HCT116 (cell line): Measurements from ENCODE around the gene CTLA4. TPM values are rescaled to one million over a fixed set of nuclear protein-coding genes. Genes with fewer than 3 reads are reported as not detected.

Source experiments
- ATAC-seq: fragments of 200-7000 bp; cut with Tn5 transposase; 2 replicates; pipeline ENCODE4 v1.9.1; 2020; ENCODE audit warnings: mild to moderate bottlenecking, moderate library complexity
- BruUV-seq: library from RNA; stranded (reverse); fragments of 400-500 nt; replicated peaks from 2 replicates; lab custom pipeline; 2021; lab: Mats Ljungman, UMichigan
- CTCF ChIA-PET: fragments of 300-600 bp; sonication (Branson Sonifier 250); formaldehyde crosslinking; loops from one replicate; lab custom pipeline; 2021; ENCODE audit warnings: antibody characterized with exemption; lab: Charles Lee
- POLR2A ChIA-PET: fragments of 300-600, 350-600 bp; sonication (Branson Sonifier 250); formaldehyde crosslinking; loops from one replicate; lab custom pipeline; 2021; ENCODE audit warnings: antibody characterized with exemption; lab: Charles Lee
- RAD21 ChIA-PET, 2 experiments: fragments of 300-600 bp; sonication (Branson Sonifier 250); formaldehyde crosslinking; loops; one replicate each; lab custom pipeline; 2023; ENCODE audit warnings: low total read pairs in 2 of 2; ENCODE audit not compliant: uncharacterized antibody in 2 of 2, unreplicated experiment in 2 of 2, low non-redundant PET in 1 of 2; lab: Charles Lee
- DNase-seq: peaks from one replicate; pipeline ENCODE4 v3.0.0-alpha.2; 2010; ENCODE audit warnings: low read depth, low spot score
- H2AFZ ChIP-seq: fragments of 200-600 bp; shearing (Covaris generic), sonication (generic); 2 replicates; pipeline ENCODE4 v1.6.1; 2017; ENCODE audit warnings: low read depth, mixed run types, mixed read lengths, antibody characterized with exemption, low read length; ENCODE audit not compliant: poor library complexity, severe bottlenecking
- H3K27ac ChIP-seq: 2 replicates; pipeline ENCODE4 v1.5.1; 2012; ENCODE audit warnings: low read depth, low read length
- H3K27me3 ChIP-seq: fragments of 200-600 bp; sonication (generic); 2 replicates; pipeline ENCODE4 v1.6.1; 2016; ENCODE audit warnings: mixed run types, low read length, mixed read lengths; ENCODE audit not compliant: insufficient read depth
- H3K36me3 ChIP-seq, 2 experiments: fragments of 200-500 bp in 1 of 2; fragments of 200-600 bp in 1 of 2; sonication (Bioruptor generic) in 1 of 2; sonication (generic) in 1 of 2; 2 replicates each; pipeline versions ENCODE4 v1.5.1 to v1.6.1; 2014 to 2016; ENCODE audit warnings: low read length in 2 of 2, inconsistent platforms in 1 of 2, mixed read lengths in 1 of 2, mixed run types in 1 of 2; ENCODE audit not compliant: insufficient read depth in 2 of 2, control insufficient read depth in 1 of 2
- H3K4me1 ChIP-seq, 2 experiments: fragments of 200-600 bp in 1 of 2; sonication (generic) in 1 of 2; 2 replicates each; pipeline versions ENCODE4 v1.5.1 to v1.6.1; 2012 to 2017; ENCODE audit warnings: low read length in 2 of 2, inconsistent platforms in 1 of 2, mild to moderate bottlenecking in 1 of 2, mixed read lengths in 1 of 2, mixed run types in 1 of 2, moderate library complexity in 1 of 2; ENCODE audit not compliant: insufficient read depth in 2 of 2, control insufficient read depth in 1 of 2
- H3K4me2 ChIP-seq: fragments of 200-600 bp; sonication (generic); 2 replicates; pipeline ENCODE4 v1.6.1; 2017; ENCODE audit warnings: mixed run types, low read length, mixed read lengths
- H3K4me3 ChIP-seq, 2 experiments: fragments of 200-600 bp in 1 of 2; sonication (generic) in 1 of 2; replicated peaks in 1 of 2; 2 replicates each; pipeline ENCODE4 v1.5.1; 2011 to 2016; ENCODE audit warnings: low read length in 2 of 2, control low read depth in 1 of 2, low read depth in 1 of 2, mild to moderate bottlenecking in 1 of 2, mixed read lengths in 1 of 2, mixed run types in 1 of 2
- H3K79me2 ChIP-seq: fragments of 200-600 bp; sonication (generic); 2 replicates; pipeline ENCODE4 v1.6.1; 2017; ENCODE audit warnings: mild to moderate bottlenecking, mixed run types, low read length, moderate library complexity, mixed read lengths; ENCODE audit not compliant: insufficient read depth
- H3K9ac ChIP-seq: fragments of 200-600 bp; sonication (generic); 2 replicates; pipeline ENCODE4 v1.6.1; 2016; ENCODE audit warnings: low read length, mixed read lengths
- H3K9me2 ChIP-seq: fragments of 200-600 bp; sonication (generic), shearing (Covaris generic); 2 replicates; pipeline ENCODE4 v1.6.1; 2017; ENCODE audit warnings: mixed run types, mild to moderate bottlenecking, moderate library complexity; ENCODE audit not compliant: insufficient read depth
- H3K9me3 ChIP-seq, 2 experiments: fragments of 200-500 bp in 1 of 2; fragments of 200-600 bp in 1 of 2; sonication (Bioruptor generic) in 1 of 2; sonication (generic) in 1 of 2; 2 replicates each; pipeline ENCODE4 v1.6.1; 2014 to 2017; ENCODE audit warnings: low read length in 2 of 2, mixed read lengths in 2 of 2, inconsistent platforms in 1 of 2, low read depth in 1 of 2, mild to moderate bottlenecking in 1 of 2, mixed run types in 1 of 2, moderate library complexity in 1 of 2; ENCODE audit not compliant: control insufficient read depth in 1 of 2, insufficient read depth in 1 of 2
- H4K20me1 ChIP-seq: fragments of 200-600 bp; sonication (generic), shearing (Covaris generic); 2 replicates; pipeline ENCODE4 v1.6.1; 2017; ENCODE audit warnings: mixed run types, mild to moderate bottlenecking, moderate library complexity; ENCODE audit not compliant: insufficient read depth
- CBX3 ChIP-seq: IDR thresholded peaks from 2 replicates; pipeline ENCODE4 v1.6.1; 2012; ENCODE audit warnings: low read depth
- RAD21 ChIP-seq: IDR thresholded peaks from 2 replicates; pipeline ENCODE4 v1.6.1; 2012; ENCODE audit warnings: low read depth, mild to moderate bottlenecking
- SIN3A ChIP-seq: IDR thresholded peaks from 2 replicates; pipeline ENCODE4 v1.6.1; 2012; ENCODE audit warnings: low read depth
- intact Hi-C: fragments of 100-400 bp; cut with micrococcal nuclease; formaldehyde crosslinking; loops from 2 replicates; pipeline ENCODE4 v1.10.0; 2022
- total RNA-seq: library from RNA; stranded (reverse); gene quantifications from one replicate; pipeline ENCODE4 v1.2.1, GENCODE V29; 2021; ENCODE audit not compliant: unreplicated experiment
- TF ChIP-seq, protein P1 (sequence below): IDR thresholded peaks from 2 replicates; pipeline ENCODE4 v1.6.1; 2012
- TF ChIP-seq, protein P2 (sequence below): IDR thresholded peaks from 2 replicates; pipeline ENCODE4 v1.6.1; 2012

CTLA4 gene
- total RNA-seq, 1 experiment from 2014 or later: 0.37 TPM

DNA sequence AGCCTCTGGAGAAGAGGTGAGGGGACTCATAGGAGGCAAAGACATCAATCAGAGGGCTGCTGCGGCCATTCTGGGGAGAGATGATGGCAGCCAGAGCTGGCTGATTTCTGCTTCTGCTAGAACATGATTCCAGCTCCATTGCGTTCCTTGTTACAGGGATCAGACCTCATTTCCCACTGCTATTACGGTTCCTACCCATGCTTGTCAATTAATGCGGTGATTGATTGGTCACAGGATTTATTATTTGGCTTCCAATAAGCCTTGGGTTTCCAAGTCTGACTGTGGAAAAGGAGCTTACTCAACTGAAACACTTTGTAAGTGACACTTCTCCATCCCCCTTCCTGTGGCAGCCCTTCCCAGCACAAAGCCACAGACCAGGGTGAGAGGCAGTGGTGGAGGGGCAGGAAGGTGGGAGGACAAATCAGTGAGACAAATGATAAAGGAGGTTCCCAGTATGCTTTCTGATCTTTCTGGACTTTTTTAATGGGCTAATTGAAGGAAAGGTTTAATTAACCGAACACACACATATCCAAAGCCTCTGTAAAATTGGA is 26.8 kb upstream of the CTLA4 start:
- ChIA-PET POLR2A (no interaction called here), CTCF (no interaction called here), RAD21 (no interaction called here)
- BruUV-seq: no TSS peak
- H4K20me1 ChIP-seq: no peaks in the 10 kb centered on the region
- no peaks in the 10 kb centered on the region for H3K9me2 ChIP-seq
- H3K27me3 ChIP-seq: peaks cover 12% of the 10 kb centered on the region; the same call in 1 of the 2 replicates
- no peak overlapping the region for H2AFZ ChIP-seq
- H3K27ac ChIP-seq: no peak overlapping the region
- H3K9me3 ChIP-seq: no peaks in the 10 kb centered on the region
- H3K36me3 ChIP-seq: no peaks in the 10 kb centered on the region
- intact Hi-C loops: no loop called here
- H3K4me2 ChIP-seq: no peak overlapping the region
- ATAC-seq (no peak), DNase-seq (no peak)
- no peaks in the 10 kb centered on the region for H3K79me2 ChIP-seq
- H3K4me1 ChIP-seq: no peaks in the 10 kb centered on the region
- no peak overlapping the region for H3K4me3 ChIP-seq
- H3K9ac ChIP-seq: no peak overlapping the region
- TF ChIP-seq SIN3A: no peak

DNA sequence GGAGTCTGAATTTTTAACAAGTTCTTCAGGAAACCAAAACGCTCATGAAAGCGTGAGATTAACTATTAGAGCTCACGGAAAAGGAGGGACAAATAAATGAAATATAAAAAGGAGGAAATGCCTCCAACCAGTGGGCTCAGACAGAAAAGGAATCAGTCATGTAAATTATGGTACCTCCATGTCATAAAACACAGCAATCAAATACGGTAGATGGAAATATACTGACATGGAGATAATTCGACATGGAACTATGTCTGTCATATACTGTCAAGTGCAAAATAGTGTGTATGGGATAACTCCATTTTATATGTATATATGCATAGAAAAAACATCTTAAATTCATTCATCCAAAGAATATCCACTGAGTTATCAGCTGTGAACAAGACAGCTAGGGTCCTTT is 25.9 kb upstream of the CTLA4 start:
- no peak for TF ChIP-seq RAD21
- TF ChIP-seq CBX3: no peak
- TF ChIP-seq, protein P1, sequence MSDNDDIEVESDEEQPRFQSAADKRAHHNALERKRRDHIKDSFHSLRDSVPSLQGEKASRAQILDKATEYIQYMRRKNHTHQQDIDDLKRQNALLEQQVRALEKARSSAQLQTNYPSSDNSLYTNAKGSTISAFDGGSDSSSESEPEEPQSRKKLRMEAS: no peak
- TF ChIP-seq, protein P2, sequence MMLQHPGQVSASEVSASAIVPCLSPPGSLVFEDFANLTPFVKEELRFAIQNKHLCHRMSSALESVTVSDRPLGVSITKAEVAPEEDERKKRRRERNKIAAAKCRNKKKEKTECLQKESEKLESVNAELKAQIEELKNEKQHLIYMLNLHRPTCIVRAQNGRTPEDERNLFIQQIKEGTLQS: no peak
- no TSS peak for BruUV-seq

More for the DNA sequence above, 25.9 kb upstream of the CTLA4 start:
- RAD21 ChIA-PET: no interaction called here
- no peak overlapping the region for H2AFZ ChIP-seq
- POLR2A ChIA-PET: no interaction called here
- intact Hi-C loops: no loop called here
- no peak overlapping the region for H3K4me2 ChIP-seq
- no peaks in the 10 kb centered on the region for H3K36me3 ChIP-seq
- DNase-seq (no peak), ATAC-seq (no peak)
- H3K27ac ChIP-seq: no peak overlapping the region
- CTCF ChIA-PET: no interaction called here
- peaks cover 12% of the 10 kb centered on the region; the same call in 1 of the 2 replicates for H3K27me3 ChIP-seq
- no peaks in the 10 kb centered on the region for H3K9me2 ChIP-seq
- no peaks in the 10 kb centered on the region for H4K20me1 ChIP-seq
- H3K9me3 ChIP-seq: no peaks in the 10 kb centered on the region
- H3K9ac ChIP-seq: no peak overlapping the region
- no peaks in the 10 kb centered on the region for H3K79me2 ChIP-seq
- no peak overlapping the region for H3K4me3 ChIP-seq
- H3K4me1 ChIP-seq: no peaks in the 10 kb centered on the region
